Ascending aorta (tissue), 2 donors: ENCODE measurements around the gene PDSS2. TPM values are rescaled to one million over a fixed set of nuclear protein-coding genes. Genes with fewer than 3 reads are reported as not detected.

Source experiments
- DNase-seq, 2 donors: peaks; one replicate each; pipeline ENCODE4 v3.0.0-alpha.2; 2019; ENCODE audit warnings: low spot score in 2 of 2
- H3K27ac ChIP-seq, 2 donors: fragments of 200-600 bp; sonication (generic); one replicate each; pipeline ENCODE4 v1.5.1; 2016 to 2017; ENCODE audit warnings: mild to moderate bottlenecking in 1 of 2
- H3K27me3 ChIP-seq: fragments of 200-600 bp; sonication (generic); one replicate; pipeline ENCODE4 v1.5.1; 2017
- H3K36me3 ChIP-seq, 2 donors: fragments of 200-600 bp; sonication (generic); one replicate each; pipeline ENCODE4 v1.5.1; 2016
- H3K4me1 ChIP-seq, 2 donors: fragments of 200-600 bp; sonication (generic); one replicate each; pipeline ENCODE4 v1.5.1; 2016 to 2017; ENCODE audit warnings: mild to moderate bottlenecking in 1 of 2
- H3K4me3 ChIP-seq, 2 donors: fragments of 200-600 bp; sonication (generic); one replicate each; pipeline ENCODE4 v1.5.1; 2016 to 2017; ENCODE audit warnings: mild to moderate bottlenecking in 1 of 2
- H3K9me3 ChIP-seq, 2 donors: fragments of 200-600 bp; sonication (generic); one replicate each; pipeline ENCODE4 v1.5.1; 2016
- CTCF ChIP-seq, 3 experiments: fragments of 200-600 bp in 2 of 3; fragments of 450-650 bp in 1 of 3; sonication (generic) in 2 of 3; IDR thresholded peaks; one replicate each; pipeline ENCODE4 v1.5.1; 2016 to 2019; ENCODE audit warnings: antibody characterized with exemption in 3 of 3, mild to moderate bottlenecking in 1 of 3, moderate library complexity in 1 of 3
- intact Hi-C: fragments of 100-400 bp; cut with DNase I; formaldehyde crosslinking; loops from one replicate; pipeline ENCODE4 v1.15.1; 2023
- total RNA-seq: library from RNA; depleted of rRNA; stranded (reverse); fragments of >200 nt; gene quantifications from one replicate; pipeline ENCODE4 v1.1.0, GENCODE V29; 2016

Gene PDSS2
- total RNA-seq, 1 donor from 2014 or later = 0.85 TPM

GRCh38 chr6:107237992-107238660 lies 221.2 kb downstream of the PDSS2 start:
- DNase-seq = no peak
- Histone ChIP-seq H3K4me1 (no peaks in the 10 kb centered on the region), H3K36me3 (peaks cover 5 to 9% of the 10 kb centered on the region in 2 donors), H3K9me3 (peaks cover 0 to 4% of the 10 kb centered on the region in 2 donors), H3K4me3 (no peak overlapping the region), H3K27me3 (no peaks in the 10 kb centered on the region), H3K27ac (no peak overlapping the region)
- intact Hi-C loops = no loop called here
- no peak for TF ChIP-seq CTCF (IDR thresholded peaks at IDR 0.05)

GRCh38 chr6:107235511-107235910 lies 223.9 kb downstream of the PDSS2 start:
- intact Hi-C loops = no loop called here
- Histone ChIP-seq H3K27me3 (no peaks in the 10 kb centered on the region), H3K27ac (no peak overlapping the region), H3K4me3 (no peak overlapping the region), H3K36me3 (peaks cover 5 to 9% of the 10 kb centered on the region in 2 donors), H3K9me3 (peaks cover 0 to 4% of the 10 kb centered on the region in 2 donors), H3K4me1 (no peaks in the 10 kb centered on the region)
- no peak for DNase-seq
- no peak for TF ChIP-seq CTCF (IDR thresholded peaks at IDR 0.05)

GRCh38 chr6:107235007-107235406 lies 224.4 kb downstream of the PDSS2 start:
- no peak for DNase-seq
- Histone ChIP-seq H3K4me3 (no peak overlapping the region), H3K4me1 (no peaks in the 10 kb centered on the region), H3K27ac (no peak overlapping the region), H3K36me3 (peaks cover 5 to 9% of the 10 kb centered on the region in 2 donors), H3K27me3 (no peaks in the 10 kb centered on the region), H3K9me3 (peaks cover 0 to 4% of the 10 kb centered on the region in 2 donors)
- intact Hi-C loops = no loop called here
- TF ChIP-seq CTCF (IDR thresholded peaks at IDR 0.05) = no peak

GRCh38 chr6:107231243-107231642 lies 228.1 kb downstream of the PDSS2 start:
- no peak for TF ChIP-seq CTCF (IDR thresholded peaks at IDR 0.05)
- Histone ChIP-seq H3K36me3 (no peaks in the 10 kb centered on the region), H3K4me3 (no peak overlapping the region), H3K4me1 (no peaks in the 10 kb centered on the region), H3K27me3 (no peaks in the 10 kb centered on the region), H3K27ac (no peak overlapping the region), H3K9me3 (peaks cover 0 to under 1% of the 10 kb centered on the region in 2 donors)
- no peak for DNase-seq
- intact Hi-C loops = no loop called here

GRCh38 chr6:107230448-107230847 lies 228.9 kb downstream of the PDSS2 start:
- no peak for DNase-seq
- H3K9me3 ChIP-seq = no peaks in the 10 kb centered on the region
- intact Hi-C loops = no loop called here
- H3K4me1 ChIP-seq = no peaks in the 10 kb centered on the region
- H3K4me3 ChIP-seq = no peak overlapping the region
- H3K27me3 ChIP-seq = no peaks in the 10 kb centered on the region
- no peaks in the 10 kb centered on the region for H3K36me3 ChIP-seq
- TF ChIP-seq CTCF (IDR thresholded peaks at IDR 0.05) = no peak
- no peak overlapping the region for H3K27ac ChIP-seq
